Gastroesophageal sphincter (tissue), 4 donors: ENCODE data around the gene ACOX3. TPM values are rescaled to one million over a fixed set of nuclear protein-coding genes. Genes with fewer than 3 reads are reported as not detected.

Experiments
- ATAC-seq: fragments of 150-250 bp; one replicate; pipeline ENCODE4 v1.9.1; 2016; ENCODE audit warnings: mild to moderate bottlenecking, moderate library complexity
- H3K27ac ChIP-seq, 4 donors: fragments of 200-600 bp; sonication (generic) in 3 of 4; 1 replicate in 3 of 4; 2 replicates in 1 of 4; pipeline ENCODE4 v1.5.1; 2016 to 2019
- H3K27me3 ChIP-seq: fragments of 200-600 bp; sonication (generic); one replicate; pipeline ENCODE4 v1.5.1; 2019
- H3K36me3 ChIP-seq, 2 donors: fragments of 200-600 bp; sonication (generic); one replicate each; pipeline ENCODE4 v1.5.1; 2019; ENCODE audit warnings: control low read depth in 1 of 2
- H3K4me1 ChIP-seq, 3 donors: fragments of 200-600 bp; sonication (generic); 1 replicate in 2 of 3; 2 replicates in 1 of 3; pipeline ENCODE4 v1.5.1; 2016 to 2019; ENCODE audit warnings: control low read depth in 2 of 3
- H3K4me3 ChIP-seq, 2 donors: fragments of 200-600 bp; sonication (generic); one replicate each; pipeline ENCODE4 v1.5.1; 2019; ENCODE audit warnings: mild to moderate bottlenecking in 1 of 2, moderate library complexity in 1 of 2
- H3K9me3 ChIP-seq, 3 donors: fragments of 200-600 bp; sonication (generic); one replicate each; pipeline ENCODE4 v1.5.1; 2017 to 2019; ENCODE audit warnings: control low read depth in 2 of 3
- CTCF ChIP-seq, 4 experiments: fragments of 200-600 bp in 2 of 4; fragments of 450-650 bp in 2 of 4; sonication (generic) in 1 of 4; IDR thresholded peaks; one replicate each; pipeline ENCODE4 v1.5.1; 2017 to 2019; ENCODE audit warnings: antibody characterized with exemption in 4 of 4, mild to moderate bottlenecking in 2 of 4, moderate library complexity in 2 of 4
- EP300 ChIP-seq: sonication (generic); formaldehyde crosslinking; IDR thresholded peaks from one replicate; pipeline ENCODE4 v1.6.1; 2017; ENCODE audit warnings: antibody characterized with exemption, mild to moderate bottlenecking
- POLR2A ChIP-seq, 2 donors: fragments of 450-650 bp; IDR thresholded peaks; one replicate each; pipeline ENCODE4 v1.6.1; 2017; ENCODE audit warnings: antibody characterized with exemption in 2 of 2, mild to moderate bottlenecking in 2 of 2, moderate library complexity in 1 of 2
- POLR2AphosphoS5 ChIP-seq: sonication (generic); formaldehyde crosslinking; IDR thresholded peaks from one replicate; pipeline ENCODE4 v1.6.1; 2017; ENCODE audit warnings: antibody characterized with exemption
- WGBS, 2 donors: methylation state at CpG; one replicate each; pipeline ENCODE4 v1.1.5; 2018; ENCODE audit warnings: low coverage in 1 of 2; 5-methylcytosine and 5-hydroxymethylcytosine counted together
- total RNA-seq, 4 donors: library from RNA; depleted of rRNA; stranded (reverse); fragments of >200 nt; gene quantifications; one replicate each; pipeline ENCODE4 v1.1.0, GENCODE V29; 2016

The ACOX3 gene
- total RNA-seq, 4 donors from 2014 or later, result 21.5 to 79.5 (median 37.1) TPM

- H3K27me3 ChIP-seq, result no peaks in the 10 kb centered on the region
- no peak for ATAC-seq
- TF ChIP-seq EP300 (no peak), POLR2AphosphoS5 (no peak), POLR2A (IDR thresholded peaks at IDR 0.05) (no peak), CTCF (IDR thresholded peaks at IDR 0.05) (no peak)
- no peak overlapping the region for H3K4me3 ChIP-seq
- H3K4me1 ChIP-seq, result peaks cover 0 to 30% (median 0%) of the 10 kb centered on the region in 3 donors
- 72 to 80% methylated on average over 1 to 2 of the region's 11 CpGs for WGBS, 2 donors
- H3K9me3 ChIP-seq, result no peaks in the 10 kb centered on the region
- H3K36me3 ChIP-seq, result peaks cover 0 to 88% of the 10 kb centered on the region in 2 donors
- H3K27ac ChIP-seq, result no peak overlapping the region
These were observed 54.9 kb downstream of the ACOX3 start for GRCh38 chr4:8385611-8386010.

- H3K4me3 ChIP-seq, result no peak overlapping the region
- TF ChIP-seq POLR2AphosphoS5 (no peak), EP300 (no peak), CTCF (IDR thresholded peaks at IDR 0.05) (no peak), POLR2A (IDR thresholded peaks at IDR 0.05) (no peak)
- peaks cover 0 to 26% (median 0%) of the 10 kb centered on the region in 3 donors for H3K4me1 ChIP-seq
- 53% methylated on average over 6 of the region's 9 CpGs; no CpG with 5 or more reads in 1 of the 2 donors for WGBS, 2 donors
- no peak overlapping the region for H3K27ac ChIP-seq
- no peaks in the 10 kb centered on the region for H3K9me3 ChIP-seq
- H3K36me3 ChIP-seq, result peaks cover 0 to 88% of the 10 kb centered on the region in 2 donors
- ATAC-seq, result no peak
- no peaks in the 10 kb centered on the region for H3K27me3 ChIP-seq
These were observed 55.4 kb downstream of the ACOX3 start for GRCh38 chr4:8385106-8385505.

- no peaks in the 10 kb centered on the region for H3K9me3 ChIP-seq
- no peaks in the 10 kb centered on the region for H3K27me3 ChIP-seq
- H3K36me3 ChIP-seq, result peaks cover 0 to 92% of the 10 kb centered on the region in 2 donors
- no peak overlapping the region for H3K4me3 ChIP-seq
- WGBS, 2 donors, result 91 to 92% methylated on average over 5 to 13 of the region's 26 CpGs
- ATAC-seq, result no peak
- peaks cover 0 to 26% (median 0%) of the 10 kb centered on the region in 3 donors for H3K4me1 ChIP-seq
- TF ChIP-seq CTCF (IDR thresholded peaks at IDR 0.05) (no peak), POLR2A (IDR thresholded peaks at IDR 0.05) (no peak), POLR2AphosphoS5 (no peak), EP300 (no peak)
- peak overlapping the region in 1 of 4 donors; percentile 51 for H3K27ac ChIP-seq
These were observed 56.0 kb downstream of the ACOX3 start for GRCh38 chr4:8384397-8385060.

- Histone ChIP-seq H3K27ac (peak overlapping the region in 1 of 4 donors; percentile 51), H3K4me3 (no peak overlapping the region), H3K4me1 (peaks cover 0 to 26% (median 0%) of the 10 kb centered on the region in 3 donors), H3K36me3 (peaks cover 0 to 92% of the 10 kb centered on the region in 2 donors), H3K27me3 (no peaks in the 10 kb centered on the region), H3K9me3 (no peaks in the 10 kb centered on the region)
- 42 to 43% methylated on average over 8 to 9 of the region's 19 CpGs for WGBS, 2 donors
- no peak for ATAC-seq
- TF ChIP-seq POLR2A (IDR thresholded peaks at IDR 0.05), result no peak
- TF ChIP-seq EP300, result no peak
- TF ChIP-seq CTCF (IDR thresholded peaks at IDR 0.05), result no peak
- no peak for TF ChIP-seq POLR2AphosphoS5
These were observed 56.9 kb downstream of the ACOX3 start for GRCh38 chr4:8383451-8384160.
